H1 (cell line): ENCODE results near the gene PPP1R2B. TPM values are rescaled to one million over a fixed set of nuclear protein-coding genes. Genes with fewer than 3 reads are reported as not detected.

Experiments
- CTCF ChIA-PET: fragments of 300-600 bp; sonication (Branson Sonifier 250); formaldehyde crosslinking; loops from one replicate; lab custom pipeline; 2021; ENCODE audit not compliant: partially characterized antibody; lab: Charles Lee
- POLR2A ChIA-PET: fragments of 300-600 bp; sonication (Branson Sonifier 250); formaldehyde crosslinking; loops from one replicate; lab custom pipeline; 2021; ENCODE audit warnings: inconsistent platforms; ENCODE audit not compliant: partially characterized antibody; lab: Charles Lee
- DNase-seq, 2 experiments: peaks; one replicate each; pipeline versions ENCODE4 v3.0.0 to v3.0.0-alpha.2; 2010 to 2022; ENCODE audit warnings: low spot score in 2 of 2, low read depth in 1 of 2, mixed read lengths in 1 of 2
- FAIRE-seq: peaks from 2 replicates; lab custom pipeline; 2011; peaks lifted over from hg19 to GRCh38; lab: Jason Lieb, UNC
- H2AFZ ChIP-seq: 2 replicates; pipeline ENCODE4 v1.8.1; 2012; ENCODE audit warnings: low read length, inconsistent platforms
- H2AK5ac ChIP-seq: 2 replicates; pipeline ENCODE4 v1.6.1; 2013; ENCODE audit warnings: low read depth, low read length
- H2BK120ac ChIP-seq: replicated peaks from 2 replicates; pipeline ENCODE3; 2013; ENCODE audit warnings: low read depth, low read length, inconsistent platforms
- H2BK12ac ChIP-seq: 2 replicates; pipeline ENCODE4 v1.6.1; 2013; ENCODE audit warnings: low read depth, low read length
- H2BK15ac ChIP-seq: 2 replicates; pipeline ENCODE4 v1.6.1; 2013; ENCODE audit warnings: low read length
- H2BK20ac ChIP-seq: 2 replicates; pipeline ENCODE4 v1.6.1; 2013; ENCODE audit warnings: low read length
- H2BK5ac ChIP-seq: 2 replicates; pipeline ENCODE4 v1.6.1; 2013; ENCODE audit warnings: low read depth, low read length
- H3K14ac ChIP-seq: 2 replicates; pipeline ENCODE4 v1.6.1; 2013; ENCODE audit warnings: inconsistent platforms; ENCODE audit not compliant: insufficient read length
- H3K18ac ChIP-seq: 2 replicates; pipeline ENCODE4 v1.6.1; 2013; ENCODE audit warnings: low read length; ENCODE audit errors: extremely low read depth
- H3K23ac ChIP-seq: 2 replicates; pipeline ENCODE4 v1.6.1; 2013; ENCODE audit warnings: inconsistent platforms; ENCODE audit not compliant: insufficient read length
- H3K23me2 ChIP-seq: 2 replicates; pipeline ENCODE4 v1.6.1; 2013; ENCODE audit warnings: low read depth, low read length
- H3K27ac ChIP-seq: 2 replicates; pipeline ENCODE4 v1.6.1; 2011; ENCODE audit warnings: low read depth, low read length, inconsistent platforms
- H3K27me3 ChIP-seq, 4 experiments: replicated peaks in 1 of 4; 1 replicate in 1 of 4; 2 replicates in 3 of 4; pipeline versions ENCODE4 v1.6.1 to v1.8.1; 2011 to 2013; ENCODE audit warnings: low read length in 3 of 4, mild to moderate bottlenecking in 3 of 4, inconsistent platforms in 2 of 4, mixed read lengths in 2 of 4, moderate library complexity in 1 of 4; ENCODE audit not compliant: control insufficient read depth in 3 of 4, insufficient read depth in 3 of 4; ENCODE audit errors: extremely low read depth in 1 of 4
- H3K36me3 ChIP-seq, 4 experiments: 2 replicates each; pipeline versions ENCODE4 v1.6.1 to v1.8.1; 2011 to 2013; ENCODE audit warnings: mild to moderate bottlenecking in 4 of 4, low read length in 3 of 4, moderate library complexity in 2 of 4, control low read depth in 1 of 4, inconsistent platforms in 1 of 4; ENCODE audit not compliant: insufficient read depth in 4 of 4, control insufficient read depth in 2 of 4
- H3K4ac ChIP-seq: replicated peaks from 2 replicates; pipeline ENCODE3; 2013; ENCODE audit warnings: low read length, low read depth, mixed read lengths, inconsistent platforms; ENCODE audit not compliant: insufficient read length
- H3K4me1 ChIP-seq, 4 experiments: replicated peaks in 1 of 4; 1 replicate in 1 of 4; 2 replicates in 3 of 4; pipeline versions ENCODE4 v1.6.1 to v1.8.1; 2011 to 2013; ENCODE audit warnings: low read length in 3 of 4, inconsistent platforms in 2 of 4, mixed read lengths in 1 of 4; ENCODE audit not compliant: insufficient read depth in 4 of 4, control insufficient read depth in 3 of 4
- H3K4me2 ChIP-seq, 2 experiments: 2 replicates each; pipeline versions ENCODE4 v1.6.1 to v1.8.1; 2011 to 2013; ENCODE audit warnings: low read depth in 2 of 2, low read length in 2 of 2, control low read depth in 1 of 2, inconsistent platforms in 1 of 2, mild to moderate bottlenecking in 1 of 2; ENCODE audit not compliant: insufficient read depth in 1 of 2
- H3K4me3 ChIP-seq, 4 experiments: fragments of 200-600, 300-600 bp in 1 of 4; sonication (generic), shearing (Covaris generic), sonication (Bioruptor Twin) in 1 of 4; 2 replicates each; pipeline versions ENCODE4 v1.5.1 to v1.8.1; 2011 to 2016; ENCODE audit warnings: low read length in 4 of 4, low read depth in 3 of 4, control low read depth in 2 of 4, inconsistent platforms in 2 of 4, mild to moderate bottlenecking in 2 of 4, mixed read lengths in 1 of 4, moderate library complexity in 1 of 4; ENCODE audit not compliant: insufficient read depth in 2 of 4; ENCODE audit errors: extremely low read depth in 1 of 4
- H3K56ac ChIP-seq: replicated peaks from 2 replicates; pipeline ENCODE3; 2013; ENCODE audit warnings: low read depth, mild to moderate bottlenecking, mixed read lengths, low read length, inconsistent platforms; ENCODE audit not compliant: insufficient read length
- H3K79me1 ChIP-seq: 2 replicates; pipeline ENCODE4 v1.6.1; 2013; ENCODE audit warnings: low read depth, low read length, control low read depth
- H3K79me2 ChIP-seq, 2 experiments: 2 replicates each; pipeline versions ENCODE4 v1.6.1 to v1.8.1; 2012 to 2013; ENCODE audit warnings: low read length in 2 of 2, mild to moderate bottlenecking in 2 of 2, inconsistent platforms in 1 of 2; ENCODE audit not compliant: insufficient read depth in 2 of 2, control insufficient read depth in 1 of 2
- H3K9ac ChIP-seq, 4 experiments: replicated peaks in 1 of 4; 1 replicate in 1 of 4; 2 replicates in 3 of 4; pipeline versions ENCODE4 v1.6.1 to v1.8.1; 2011 to 2013; ENCODE audit warnings: low read depth in 3 of 4, low read length in 3 of 4, control low read depth in 2 of 4, mild to moderate bottlenecking in 2 of 4, moderate library complexity in 2 of 4, inconsistent platforms in 1 of 4; ENCODE audit errors: extremely low read depth in 1 of 4
- H3K9me3 ChIP-seq, 2 experiments: 2 replicates each; pipeline versions ENCODE4 v1.6.1 to v1.8.1; 2012 to 2013; ENCODE audit warnings: mild to moderate bottlenecking in 2 of 2, moderate library complexity in 2 of 2, control low read depth in 1 of 2, inconsistent platforms in 1 of 2, low read depth in 1 of 2, low read length in 1 of 2, mixed read lengths in 1 of 2; ENCODE audit not compliant: insufficient read depth in 2 of 2
- H4K20me1 ChIP-seq, 2 experiments: replicated peaks in 1 of 2; 2 replicates each; pipeline versions ENCODE3 to v1.8.1; 2011 to 2013; ENCODE audit warnings: inconsistent platforms in 2 of 2, low read length in 2 of 2, mild to moderate bottlenecking in 1 of 2; ENCODE audit not compliant: insufficient read depth in 2 of 2, control insufficient read depth in 1 of 2
- H4K5ac ChIP-seq: 2 replicates; pipeline ENCODE4 v1.6.1; 2013; ENCODE audit warnings: low read length, low read depth, mixed read lengths, inconsistent platforms; ENCODE audit not compliant: insufficient read length
- H4K8ac ChIP-seq: 2 replicates; pipeline ENCODE4 v1.8.0; 2013; ENCODE audit warnings: mild to moderate bottlenecking, moderate library complexity, low read length, inconsistent platforms; ENCODE audit not compliant: insufficient read depth; ENCODE audit errors: extremely low read depth
- H4K91ac ChIP-seq: replicated peaks from 2 replicates; pipeline ENCODE3; 2013; ENCODE audit warnings: low read length, mixed read lengths, inconsistent platforms; ENCODE audit not compliant: insufficient read length
- ASH2L ChIP-seq: fragments of 200-600, 300-600 bp; sonication (generic); IDR thresholded peaks from one replicate; pipeline ENCODE4 v1.7.1; 2017; ENCODE audit warnings: low read length
- CBX5 ChIP-seq: fragments of 300-800, 300-1000 bp; sonication (generic); IDR thresholded peaks from 2 replicates; pipeline ENCODE4 v1.7.1; 2016; ENCODE audit warnings: antibody characterized with exemption, low read length, low read depth
- E2F6 ChIP-seq: IDR thresholded peaks from 2 replicates; pipeline ENCODE4 v1.6.1; 2012; ENCODE audit warnings: inconsistent platforms
- EGR1 ChIP-seq: IDR thresholded peaks from 2 replicates; pipeline ENCODE4 v1.6.1; 2011; ENCODE audit warnings: low read depth, low read length, borderline replicate concordance
- GTF2F1 ChIP-seq: IDR thresholded peaks from 2 replicates; pipeline ENCODE4 v1.6.1; 2012; ENCODE audit warnings: low read depth, low read length, improper control_type of control experiment, borderline replicate concordance
- JUND ChIP-seq: IDR thresholded peaks from 2 replicates; pipeline ENCODE4 v1.6.1; 2011; ENCODE audit warnings: mild to moderate bottlenecking, improper control_type of control experiment, low read length
- KDM4A ChIP-seq: IDR thresholded peaks from one replicate; pipeline ENCODE4 v1.7.1; 2012; ENCODE audit warnings: low read depth, mild to moderate bottlenecking, moderate library complexity, low read length, inconsistent platforms; ENCODE audit not compliant: severe bottlenecking
- KDM5A ChIP-seq: fragments of 200-600 bp; IDR thresholded peaks from 2 replicates; pipeline ENCODE4 v1.7.1; 2012; ENCODE audit warnings: mild to moderate bottlenecking, low read length, inconsistent platforms, mixed read lengths
- MAFK ChIP-seq: IDR thresholded peaks from 2 replicates; pipeline ENCODE4 v1.6.1; 2012; ENCODE audit warnings: low read depth, mild to moderate bottlenecking, improper control_type of control experiment, low read length
- POU5F1 ChIP-seq: IDR thresholded peaks from 2 replicates; pipeline ENCODE4 v1.6.1; 2011; ENCODE audit warnings: low read depth, mild to moderate bottlenecking, low read length, moderate library complexity
- SIN3A ChIP-seq, 2 experiments: IDR thresholded peaks in 1 of 2; conservative IDR thresholded peaks in 1 of 2; 2 replicates each; pipeline ENCODE4 v1.6.1; 2011 to 2012; ENCODE audit warnings: low read length in 2 of 2, improper control_type of control experiment in 1 of 2, low read depth in 1 of 2, mild to moderate bottlenecking in 1 of 2
- TAF7 ChIP-seq: optimal IDR thresholded peaks from 2 replicates; pipeline ENCODE3; 2011; ENCODE audit warnings: low read depth, mild to moderate bottlenecking, inconsistent platforms, low read length, moderate library complexity, borderline replicate concordance
- YY1 ChIP-seq: IDR thresholded peaks from 2 replicates; pipeline ENCODE4 v1.6.1; 2011; ENCODE audit warnings: low read depth, mild to moderate bottlenecking, low read length
- WGBS, 2 experiments: shearing (Covaris generic) in 1 of 2; methylation state at CpG; one replicate each; pipeline versions ENCODE4 v1.1.6 to v1.1.7; 2013 to 2015; ENCODE audit warnings: low lambda C conversion rate in 2 of 2, mixed read lengths in 2 of 2, inconsistent platforms in 1 of 2, low coverage in 1 of 2, missing lambda C conversion rate in 1 of 2; ENCODE audit not compliant: insufficient replicate concordance in 2 of 2, insufficient coverage in 1 of 2, insufficient read length in 1 of 2; ENCODE audit errors: extremely low coverage in 1 of 2, missing lambda C conversion rate in 1 of 2; 5-methylcytosine and 5-hydroxymethylcytosine counted together
- polyA plus RNA-seq, 7 experiments: library from polyadenylated mRNA; depleted of rRNA in 3 of 7; stranded (reverse) in 5 of 7; unstranded in 2 of 7; fragments of >200 nt in 5 of 7; fragments of 200-250 nt in 2 of 7; gene quantifications; 1 replicate in 5 of 7; 2 replicates in 1 of 7; 4 replicates in 1 of 7; pipeline versions ENCODE4 v1.2.1 to v1.2.3, GENCODE V29; 2011 to 2013; ENCODE audit warnings: missing spikeins in 2 of 7, mixed read lengths in 2 of 7
- total RNA-seq: library from RNA; stranded (reverse); fragmentation: NEBNext Ultra II Directional; extraction: Animal tissue kit (Norgen Biotek cat#: 25700); gene quantifications from 2 replicates; pipeline ENCODE4 v1.2.1, GENCODE V29; 2021

PPP1R2B gene
- total and polyA plus RNA-seq, 2 of the 8 experiments (the other 6 are each of a cell fraction or from before 2014, with no cell fraction given) = not detected

- Histone ChIP-seq H2BK20ac (no peak overlapping the region), H4K20me1 (no peaks in the 10 kb centered on the region), H3K79me1 (no peaks in the 10 kb centered on the region), H3K36me3 (no peaks in the 10 kb centered on the region), H2BK120ac (no peak overlapping the region), H2BK12ac (no peak overlapping the region), H3K14ac (no peak overlapping the region), H3K27me3 (no peaks in the 10 kb centered on the region), H3K4me3 (no peak overlapping the region), H3K4me1 (no peaks in the 10 kb centered on the region), H3K23me2 (no peaks in the 10 kb centered on the region; the same call in 1 of the 2 replicates), H3K9ac (no peak overlapping the region), H4K8ac (no peak overlapping the region), H3K23ac (no peak overlapping the region), H3K79me2 (no peaks in the 10 kb centered on the region), H3K4me2 (no peak overlapping the region), H2BK5ac (no peak overlapping the region), H3K56ac (no peak overlapping the region), H4K5ac (no peak overlapping the region), H3K27ac (no peak overlapping the region), H3K4ac (no peak overlapping the region), H4K91ac (no peak overlapping the region), H2BK15ac (no peak overlapping the region), H3K9me3 (no peaks in the 10 kb centered on the region), H2AFZ (no peak overlapping the region), H3K18ac (no peak overlapping the region), H2AK5ac (no peak overlapping the region)
- DNase-seq (no peak), FAIRE-seq (no peak)
- WGBS, 2 experiments = 88% methylated on average over 3 of the region's 3 CpGs; no CpG with 5 or more reads in 1 of the 2 experiments
- ChIA-PET POLR2A (no interaction called here), CTCF (interaction anchor here (0.6 to 1.7 kb wide), 9 partner anchors 31 to 726 kb away, joined by 3 to 5 read pairs (median 4); no protein-coding TSS in a partner anchor)
- TF ChIP-seq ASH2L (no peak), E2F6 (no peak), SIN3A (conservative IDR thresholded peaks at IDR 0.05 in 1 of 2, IDR thresholded peaks at IDR 0.05 in 1 of 2; ENCODE audit: low read depth in 1 of 2, low read length in 2 of 2) (no peak), EGR1 (no peak), MAFK (no peak), JUND (no peak), KDM5A (no peak), TAF7 (no peak), CBX5 (no peak), GTF2F1 (no peak), KDM4A (no peak), POU5F1 (no peak), YY1 (no peak)
These were observed 13.2 kb upstream of the PPP1R2B start for GRCh38 chr5:156836846-156837245.
